ENCODE data around the gene KCNK4. TPM values are rescaled to one million over a fixed set of nuclear protein-coding genes. Genes with fewer than 3 reads are reported as not detected.

The KCNK4 gene
- total RNA-seq, 1 experiment from 2014 or later, result 1.1 TPM

- DNase-seq (ENCODE audit: low read depth, low spot score) (no peak), ATAC-seq (no peak)
- BruUV-seq (replicated peaks), result no TSS peak
- H3K4me3 ChIP-seq (ENCODE audit: low read depth in 2 of 2, low read length in 2 of 2), result no peak overlapping the region
- H3K27me3 ChIP-seq (ENCODE audit: control insufficient read depth, insufficient read depth, low read length), result no peaks in the 10 kb centered on the region; the same call in 1 of the 2 replicates
- H3K9me3 ChIP-seq (ENCODE audit: control insufficient read depth, insufficient read depth, low read depth, low read length), result no peaks in the 10 kb centered on the region
- CTCF ChIA-PET, result no interaction called here
- H3K4me1 ChIP-seq (ENCODE audit: control insufficient read depth, insufficient read depth, low read length), result peaks cover 10% of the 10 kb centered on the region
- intact Hi-C loops (cut with micrococcal nuclease; ENCODE audit: unreplicated experiment) (no loop called here), in situ Hi-C loops (cut with HindIII; ENCODE audit: low pct_unique_long_range_greater_than_20kb, low sequenced_read_pairs) (no loop called here)
- H3K36me3 ChIP-seq (ENCODE audit: control insufficient read depth, insufficient read depth, low read length), result no peaks in the 10 kb centered on the region
- no peak for TF ChIP-seq POLR2AphosphoS5 (IDR thresholded peaks at IDR 0.05; ENCODE audit: low read depth, low read length)
- no peak for TF ChIP-seq CTCF (IDR thresholded peaks at IDR 0.05)
- TF ChIP-seq SIN3A (IDR thresholded peaks at IDR 0.05; ENCODE audit: borderline replicate concordance, insufficient read depth, low read depth, low read length), result no peak
- no peak for TF ChIP-seq TCF7L2 (IDR thresholded peaks at IDR 0.05; ENCODE audit: low read depth, low read length)
- no peak for TF ChIP-seq REST (IDR thresholded peaks at IDR 0.05; ENCODE audit: insufficient read depth in 1 of 2, low read depth in 2 of 2, low read length in 1 of 2)
- H3K27ac ChIP-seq (ENCODE audit: low read length), result no peak overlapping the region
- POLR2A ChIA-PET, result interaction anchor here (0.6 kb wide), 1 partner anchor 95 kb away, joined by 9 read pairs; no protein-coding TSS in a partner anchor
Observed at GRCh38 chr11:64298966-64299846, 8.1 kb downstream of the KCNK4 start.

- ATAC-seq (no peak), DNase-seq (ENCODE audit: low read depth, low spot score) (no peak)
- ChIA-PET CTCF (interaction anchor here (0.6 to 1.7 kb wide), 10 partner anchors 9 to 399 kb away, joined by 3 to 16 read pairs (median 5); partner anchors contain the start of genes BAD, FERMT3, KCNK4 and PRDX5), POLR2A (interaction anchor here (0.6 to 0.7 kb wide), 2 partner anchors 16 to 54 kb away, joined by 3 to 5 read pairs; no protein-coding TSS in a partner anchor)
- TF ChIP-seq REST (IDR thresholded peaks at IDR 0.05; ENCODE audit: insufficient read depth in 1 of 2, low read depth in 2 of 2, low read length in 1 of 2), result no peak
- no peak for TF ChIP-seq POLR2AphosphoS5 (IDR thresholded peaks at IDR 0.05; ENCODE audit: low read depth, low read length)
- no peak for TF ChIP-seq CTCF (IDR thresholded peaks at IDR 0.05)
- TF ChIP-seq SIN3A (IDR thresholded peaks at IDR 0.05; ENCODE audit: borderline replicate concordance, insufficient read depth, low read depth, low read length), result no peak
- no peak for TF ChIP-seq TCF7L2 (IDR thresholded peaks at IDR 0.05; ENCODE audit: low read depth, low read length)
- intact Hi-C loops (cut with micrococcal nuclease; ENCODE audit: unreplicated experiment), result loop anchor here (10.0 kb wide), 1 partner anchor 55 kb away; the partner anchor contains the start of genes FKBP2 and PPP1R14B
- no TSS peak for BruUV-seq (replicated peaks)
- Histone ChIP-seq H3K27me3 (ENCODE audit: control insufficient read depth, insufficient read depth, low read length) (no peaks in the 10 kb centered on the region; the same call in 1 of the 2 replicates), H3K4me1 (ENCODE audit: control insufficient read depth, insufficient read depth, low read length) (peaks cover 10% of the 10 kb centered on the region), H3K4me3 (ENCODE audit: low read depth in 2 of 2, low read length in 2 of 2) (peak within 1 kb of the TSS; percentile 31 to 50), H3K27ac (ENCODE audit: low read length) (0 out of 2 replicates have a peak within 1 kb of the TSS, but pooled peaks have one; percentile 32), H3K9me3 (ENCODE audit: control insufficient read depth, insufficient read depth, low read depth, low read length) (no peaks in the 10 kb centered on the region), H3K36me3 (ENCODE audit: control insufficient read depth, insufficient read depth, low read length) (no peaks in the 10 kb centered on the region)
- in situ Hi-C loops (cut with HindIII; ENCODE audit: low pct_unique_long_range_greater_than_20kb, low sequenced_read_pairs), result no loop called here
Observed at GRCh38 chr11:64299847-64300648, 8.9 kb downstream of the KCNK4 start, which contains the start of gene CATSPERZ. TSS of gene CATSPERZ (plus strand) at chr11:64300358. CDS start at chr11:64300411, 53 bp downstream.
